ENCODE data around the gene IRX2. TPM values are rescaled to one million over a fixed set of nuclear protein-coding genes. Genes with fewer than 3 reads are reported as not detected.

Gene IRX2
- total and polyA plus RNA-seq, 2 of the 4 experiments (the other 2 are of a cell fraction), result 0.36 to 0.97 TPM

DNA sequence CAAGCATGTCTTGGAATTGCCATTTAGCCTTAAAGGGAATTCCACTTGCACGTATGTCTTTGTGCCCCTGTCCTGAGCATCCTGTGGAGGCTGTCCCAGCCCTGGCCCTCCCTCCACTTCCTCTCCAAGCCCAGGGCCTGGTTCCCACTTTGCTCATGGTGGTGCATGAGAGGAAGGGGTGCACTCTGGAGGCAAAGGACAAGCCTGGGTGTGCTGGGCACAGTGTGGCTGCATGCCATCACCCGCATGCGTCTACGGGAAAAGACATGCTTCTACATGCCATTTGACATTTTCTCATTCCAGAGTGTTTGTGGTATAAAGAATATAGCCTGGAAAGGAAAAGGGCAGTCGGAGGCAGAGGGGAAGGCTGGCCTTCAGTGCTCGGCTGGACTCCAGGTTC, 7.2 kb upstream of the IRX2 start:
- no peak overlapping the region for H3K4ac ChIP-seq (ENCODE audit: low read depth, low read length)
- H2AK5ac ChIP-seq (ENCODE audit: low read depth, low read length), result no peak overlapping the region
- H3K27ac ChIP-seq (ENCODE audit: insufficient read depth, low read length), result no peak overlapping the region
- H3K23ac ChIP-seq (ENCODE audit: low read depth, low read length), result no peak overlapping the region
- H3K9ac ChIP-seq (ENCODE audit: low read depth, low read length), result no peak overlapping the region
- DNase-seq (no peak), ATAC-seq (ENCODE audit: low read depth) (no peak)
- no peak overlapping the region for H2AFZ ChIP-seq (replicated peaks; ENCODE audit: low read length, poor library complexity)
- H4K5ac ChIP-seq (ENCODE audit: low read depth, low read length), result no peak overlapping the region
- H2BK120ac ChIP-seq (ENCODE audit: low read depth, low read length), result no peak overlapping the region
- no peaks in the 10 kb centered on the region for H3K9me1 ChIP-seq (ENCODE audit: insufficient read depth, low read length)
- H3K36me3 ChIP-seq (ENCODE audit: control insufficient read depth, insufficient read depth, low read length), result no peaks in the 10 kb centered on the region
- no peak overlapping the region for H2BK5ac ChIP-seq (ENCODE audit: low read depth, low read length, poor library complexity, severe bottlenecking)
- 0 out of 2 replicates have a peak, but pooled peaks cover 2% of the 10 kb centered on the region for H3K9me3 ChIP-seq (ENCODE audit: control insufficient read depth, insufficient read depth, low read length)
- intact Hi-C loops (cut with micrococcal nuclease), result no loop called here
- no peak overlapping the region for H3K4me3 ChIP-seq (ENCODE audit: insufficient read depth, low read depth, low read length)
- no peaks in the 10 kb centered on the region for H3K4me1 ChIP-seq (ENCODE audit: control insufficient read depth, insufficient read depth, low read length)
- H4K8ac ChIP-seq (ENCODE audit: low read depth in 2 of 2, low read length in 2 of 2), result no peak overlapping the region
- no peaks in the 10 kb centered on the region for H4K20me1 ChIP-seq (ENCODE audit: insufficient read depth, low read length)
- H2AK9ac ChIP-seq (replicated peaks; ENCODE audit: low read depth, low read length, poor library complexity), result no peak overlapping the region
- POLR2A ChIA-PET (ENCODE audit: unreplicated experiment), result no interaction called here
- no peak overlapping the region for H3K4me2 ChIP-seq (ENCODE audit: low read depth, low read length)
- no CpG with 5 or more reads among the region's 6 CpGs for WGBS, 2 experiments (ENCODE audit: extremely low coverage in 2 of 2, insufficient read length in 1 of 2)
- no peak overlapping the region for H2BK20ac ChIP-seq (ENCODE audit: low read depth, low read length)
- in situ Hi-C loops (cut with MboI; ENCODE audit: low sequenced_read_pairs), result no loop called here
- CTCF ChIA-PET, result interaction anchor here (0.7 kb wide), 1 partner anchor 147 kb away, joined by 3 read pairs; no protein-coding TSS in a partner anchor
- H3K14ac ChIP-seq (replicated peaks; ENCODE audit: low read depth, low read length), result no peak overlapping the region
- no peak overlapping the region for H3K56ac ChIP-seq (ENCODE audit: extremely low read depth, insufficient read depth, low read length)
- H3K79me1 ChIP-seq (ENCODE audit: low read depth in 1 of 2, low read length in 2 of 2), result no peaks in the 10 kb centered on the region
- no peak overlapping the region for H2BK15ac ChIP-seq (ENCODE audit: low read depth, low read length)
- dilution Hi-C loops (cut with HindIII; ENCODE audit: low sequenced_read_pairs, unreplicated experiment), result no loop called here
- H3K27me3 ChIP-seq (ENCODE audit: control insufficient read depth, insufficient read depth, low read length), result peaks cover 26% of the 10 kb centered on the region
- BruUV-seq (replicated peaks), result no TSS peak
- no peak overlapping the region for H3K18ac ChIP-seq (ENCODE audit: low read depth, low read length)
- TF ChIP-seq USF2 (IDR thresholded peaks at IDR 0.05; ENCODE audit: low read depth, low read length) (no peak), RFX5 (IDR thresholded peaks at IDR 0.05; ENCODE audit: low read depth, low read length) (no peak), RAD21 (IDR thresholded peaks at IDR 0.05; ENCODE audit: low read length) (no peak), BHLHE40 (IDR thresholded peaks at IDR 0.05; ENCODE audit: low read depth, low read length) (no peak), MAZ (IDR thresholded peaks at IDR 0.05; ENCODE audit: borderline replicate concordance, low read depth, low read length) (no peak)
- H4K91ac ChIP-seq (ENCODE audit: insufficient read depth, low read depth, low read length), result no peak overlapping the region
